HCT116 (cell line): ENCODE results near the gene ADGRG6. TPM values are rescaled to one million over a fixed set of nuclear protein-coding genes. Genes with fewer than 3 reads are reported as not detected.

Experiments used
- ATAC-seq: fragments of 200-7000 bp; cut with Tn5 transposase; 2 replicates; pipeline ENCODE4 v1.9.1; 2020; ENCODE audit warnings: mild to moderate bottlenecking, moderate library complexity
- BruUV-seq: library from RNA; stranded (reverse); fragments of 400-500 nt; replicated peaks from 2 replicates; lab custom pipeline; 2021; lab: Mats Ljungman, UMichigan
- CTCF ChIA-PET: fragments of 300-600 bp; sonication (Branson Sonifier 250); formaldehyde crosslinking; loops from one replicate; lab custom pipeline; 2021; ENCODE audit warnings: antibody characterized with exemption; lab: Charles Lee
- POLR2A ChIA-PET: fragments of 300-600, 350-600 bp; sonication (Branson Sonifier 250); formaldehyde crosslinking; loops from one replicate; lab custom pipeline; 2021; ENCODE audit warnings: antibody characterized with exemption; lab: Charles Lee
- RAD21 ChIA-PET, 2 experiments: fragments of 300-600 bp; sonication (Branson Sonifier 250); formaldehyde crosslinking; loops; one replicate each; lab custom pipeline; 2023; ENCODE audit warnings: low total read pairs in 2 of 2; ENCODE audit not compliant: uncharacterized antibody in 2 of 2, unreplicated experiment in 2 of 2, low non-redundant PET in 1 of 2; lab: Charles Lee
- DNase-seq: peaks from one replicate; pipeline ENCODE4 v3.0.0-alpha.2; 2010; ENCODE audit warnings: low read depth, low spot score
- H2AFZ ChIP-seq: fragments of 200-600 bp; shearing (Covaris generic), sonication (generic); 2 replicates; pipeline ENCODE4 v1.6.1; 2017; ENCODE audit warnings: low read depth, mixed run types, mixed read lengths, antibody characterized with exemption, low read length; ENCODE audit not compliant: poor library complexity, severe bottlenecking
- H3K27ac ChIP-seq: 2 replicates; pipeline ENCODE4 v1.5.1; 2012; ENCODE audit warnings: low read depth, low read length
- H3K27me3 ChIP-seq: fragments of 200-600 bp; sonication (generic); 2 replicates; pipeline ENCODE4 v1.6.1; 2016; ENCODE audit warnings: mixed run types, low read length, mixed read lengths; ENCODE audit not compliant: insufficient read depth
- H3K36me3 ChIP-seq, 2 experiments: fragments of 200-500 bp in 1 of 2; fragments of 200-600 bp in 1 of 2; sonication (Bioruptor generic) in 1 of 2; sonication (generic) in 1 of 2; 2 replicates each; pipeline versions ENCODE4 v1.5.1 to v1.6.1; 2014 to 2016; ENCODE audit warnings: low read length in 2 of 2, inconsistent platforms in 1 of 2, mixed read lengths in 1 of 2, mixed run types in 1 of 2; ENCODE audit not compliant: insufficient read depth in 2 of 2, control insufficient read depth in 1 of 2
- H3K4me1 ChIP-seq, 2 experiments: fragments of 200-600 bp in 1 of 2; sonication (generic) in 1 of 2; 2 replicates each; pipeline versions ENCODE4 v1.5.1 to v1.6.1; 2012 to 2017; ENCODE audit warnings: low read length in 2 of 2, inconsistent platforms in 1 of 2, mild to moderate bottlenecking in 1 of 2, mixed read lengths in 1 of 2, mixed run types in 1 of 2, moderate library complexity in 1 of 2; ENCODE audit not compliant: insufficient read depth in 2 of 2, control insufficient read depth in 1 of 2
- H3K4me2 ChIP-seq: fragments of 200-600 bp; sonication (generic); 2 replicates; pipeline ENCODE4 v1.6.1; 2017; ENCODE audit warnings: mixed run types, low read length, mixed read lengths
- H3K4me3 ChIP-seq, 2 experiments: fragments of 200-600 bp in 1 of 2; sonication (generic) in 1 of 2; replicated peaks in 1 of 2; 2 replicates each; pipeline ENCODE4 v1.5.1; 2011 to 2016; ENCODE audit warnings: low read length in 2 of 2, control low read depth in 1 of 2, low read depth in 1 of 2, mild to moderate bottlenecking in 1 of 2, mixed read lengths in 1 of 2, mixed run types in 1 of 2
- H3K79me2 ChIP-seq: fragments of 200-600 bp; sonication (generic); 2 replicates; pipeline ENCODE4 v1.6.1; 2017; ENCODE audit warnings: mild to moderate bottlenecking, mixed run types, low read length, moderate library complexity, mixed read lengths; ENCODE audit not compliant: insufficient read depth
- H3K9ac ChIP-seq: fragments of 200-600 bp; sonication (generic); 2 replicates; pipeline ENCODE4 v1.6.1; 2016; ENCODE audit warnings: low read length, mixed read lengths
- H3K9me2 ChIP-seq: fragments of 200-600 bp; sonication (generic), shearing (Covaris generic); 2 replicates; pipeline ENCODE4 v1.6.1; 2017; ENCODE audit warnings: mixed run types, mild to moderate bottlenecking, moderate library complexity; ENCODE audit not compliant: insufficient read depth
- H3K9me3 ChIP-seq, 2 experiments: fragments of 200-500 bp in 1 of 2; fragments of 200-600 bp in 1 of 2; sonication (Bioruptor generic) in 1 of 2; sonication (generic) in 1 of 2; 2 replicates each; pipeline ENCODE4 v1.6.1; 2014 to 2017; ENCODE audit warnings: low read length in 2 of 2, mixed read lengths in 2 of 2, inconsistent platforms in 1 of 2, low read depth in 1 of 2, mild to moderate bottlenecking in 1 of 2, mixed run types in 1 of 2, moderate library complexity in 1 of 2; ENCODE audit not compliant: control insufficient read depth in 1 of 2, insufficient read depth in 1 of 2
- H4K20me1 ChIP-seq: fragments of 200-600 bp; sonication (generic), shearing (Covaris generic); 2 replicates; pipeline ENCODE4 v1.6.1; 2017; ENCODE audit warnings: mixed run types, mild to moderate bottlenecking, moderate library complexity; ENCODE audit not compliant: insufficient read depth
- ATF3 ChIP-seq: IDR thresholded peaks from 2 replicates; pipeline ENCODE4 v1.6.1; 2012
- CBX3 ChIP-seq: IDR thresholded peaks from 2 replicates; pipeline ENCODE4 v1.6.1; 2012; ENCODE audit warnings: low read depth
- CEBPB ChIP-seq: IDR thresholded peaks from 2 replicates; pipeline ENCODE4 v1.6.1; 2012; ENCODE audit warnings: low read depth
- CTCF ChIP-seq, 3 experiments: fragments of 200-600 bp in 1 of 3; sonication (generic) in 1 of 3; IDR thresholded peaks in 2 of 3; conservative IDR thresholded peaks in 1 of 3; 2 replicates each; pipeline ENCODE4 v1.5.1; 2012 to 2017; ENCODE audit warnings: low read depth in 2 of 3, low read length in 2 of 3, antibody characterized with exemption in 1 of 3, borderline replicate concordance in 1 of 3, control low read depth in 1 of 3, mild to moderate bottlenecking in 1 of 3, mixed read lengths in 1 of 3, mixed run types in 1 of 3, moderate library complexity in 1 of 3; ENCODE audit not compliant: insufficient read depth in 1 of 3
- EGR1 ChIP-seq: IDR thresholded peaks from 2 replicates; pipeline ENCODE4 v1.6.1; 2012; ENCODE audit warnings: low read depth
- EZH2 ChIP-seq: fragments of 200-600 bp; sonication (generic); IDR thresholded peaks from 2 replicates; pipeline ENCODE4 v1.6.1; 2017; ENCODE audit warnings: antibody characterized with exemption, mixed run types
- EZH2phosphoT487 ChIP-seq: fragments of 200-600 bp; IDR thresholded peaks from 2 replicates; pipeline ENCODE4 v1.6.1; 2018; ENCODE audit warnings: antibody characterized with exemption, borderline replicate concordance
- FOSL1 ChIP-seq: IDR thresholded peaks from 2 replicates; pipeline ENCODE4 v1.6.1; 2012; ENCODE audit warnings: low read depth
- JUND ChIP-seq: IDR thresholded peaks from 2 replicates; pipeline ENCODE4 v1.6.1; 2012
- POLR2A ChIP-seq: IDR thresholded peaks from 2 replicates; pipeline ENCODE4 v1.7.0; 2011; ENCODE audit warnings: borderline replicate concordance; ENCODE audit not compliant: insufficient read depth, insufficient read length; ENCODE audit errors: extremely low read depth
- POLR2AphosphoS5 ChIP-seq: IDR thresholded peaks from 2 replicates; pipeline ENCODE4 v1.6.1; 2011; ENCODE audit warnings: mild to moderate bottlenecking, low read depth, low read length, moderate library complexity
- RAD21 ChIP-seq: IDR thresholded peaks from 2 replicates; pipeline ENCODE4 v1.6.1; 2012; ENCODE audit warnings: low read depth, mild to moderate bottlenecking
- SIN3A ChIP-seq: IDR thresholded peaks from 2 replicates; pipeline ENCODE4 v1.6.1; 2012; ENCODE audit warnings: low read depth
- SP1 ChIP-seq: IDR thresholded peaks from 2 replicates; pipeline ENCODE4 v1.6.1; 2012; ENCODE audit warnings: low read depth
- SRF ChIP-seq: IDR thresholded peaks from 2 replicates; pipeline ENCODE4 v1.6.1; 2012; ENCODE audit warnings: low read depth
- TCF7L2 ChIP-seq: IDR thresholded peaks from 2 replicates; pipeline ENCODE4 v1.7.0; 2011; ENCODE audit warnings: borderline replicate concordance, inconsistent platforms; ENCODE audit not compliant: insufficient read depth, insufficient read length; ENCODE audit errors: extremely low read depth
- YY1 ChIP-seq: IDR thresholded peaks from 2 replicates; pipeline ENCODE4 v1.6.1; 2011; ENCODE audit warnings: low read length, low read depth, moderate library complexity, mild to moderate bottlenecking; ENCODE audit not compliant: insufficient replicate concordance; ENCODE audit errors: extremely low read depth
- ZBTB33 ChIP-seq: IDR thresholded peaks from 2 replicates; pipeline ENCODE4 v1.6.1; 2011; ENCODE audit warnings: mild to moderate bottlenecking, low read length, moderate library complexity; ENCODE audit not compliant: insufficient replicate concordance; ENCODE audit errors: extremely low read depth
- ZFX ChIP-seq: fragments of 450-650 bp; IDR thresholded peaks from 2 replicates; pipeline ENCODE4 v1.6.1; 2017
- ZNF274 ChIP-seq: fragments of 200-500 bp; sonication (Bioruptor generic); IDR thresholded peaks from 2 replicates; pipeline ENCODE4 v1.6.1; 2014; ENCODE audit warnings: mild to moderate bottlenecking, low read depth, low read length, inconsistent platforms
- intact Hi-C: fragments of 100-400 bp; cut with micrococcal nuclease; formaldehyde crosslinking; loops from 2 replicates; pipeline ENCODE4 v1.10.0; 2022
- total RNA-seq: library from RNA; stranded (reverse); gene quantifications from one replicate; pipeline ENCODE4 v1.2.1, GENCODE V29; 2021; ENCODE audit not compliant: unreplicated experiment
- TF ChIP-seq, protein P1 (sequence below): IDR thresholded peaks from 2 replicates; pipeline ENCODE4 v1.6.1; 2012

ADGRG6 gene
- total RNA-seq, 1 experiment from 2014 or later: 67.9 TPM

DNA sequence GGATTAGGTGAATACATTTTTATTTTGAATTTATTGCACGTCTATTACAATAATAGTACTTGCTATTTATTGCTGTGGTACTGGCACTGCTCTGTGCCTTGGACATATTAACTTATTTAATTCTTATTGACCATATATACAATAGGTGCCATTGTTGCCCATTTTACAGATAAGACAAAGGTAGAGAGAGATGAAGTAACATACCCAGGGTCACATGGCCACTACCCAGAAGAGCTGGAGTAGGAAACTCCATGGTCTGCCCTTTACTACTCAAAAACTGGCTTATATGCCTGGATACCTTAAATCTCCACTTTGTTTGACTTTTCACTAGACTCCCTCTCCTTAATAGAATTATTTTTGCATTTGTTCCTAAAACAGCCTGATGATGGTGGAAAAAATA is 67.5 kb downstream of the ADGRG6 start (continued):
- no peak for TF ChIP-seq CBX3
- no peak for TF ChIP-seq ATF3

GRCh38 chr6:142372348-142372747 is 70.5 kb downstream of the ADGRG6 start:
- Histone ChIP-seq H3K79me2 (peaks cover 45% of the 10 kb centered on the region), H3K9me3 (no peaks in the 10 kb centered on the region), H2AFZ (no peak overlapping the region), H3K9ac (peak overlapping the region; percentile 52), H3K4me1 (peaks cover 62 to 64% of the 10 kb centered on the region in 2 experiments), H3K9me2 (no peaks in the 10 kb centered on the region), H3K27ac (peak overlapping the region; percentile 92), H3K4me2 (peak overlapping the region; percentile 66), H3K27me3 (no peaks in the 10 kb centered on the region), H4K20me1 (no peaks in the 10 kb centered on the region), H3K4me3 (peak overlapping the region in 1 of 2 experiments; percentile 14; a peak in 1 of 4 replicates), H3K36me3 (no peaks in the 10 kb centered on the region)
- peak; percentile 83 for TF ChIP-seq ATF3
- TF ChIP-seq EGR1: no peak
- no peak for TF ChIP-seq POLR2A
- peak; percentile 89 for TF ChIP-seq CBX3
- peak; percentile 63 for TF ChIP-seq CEBPB
- TF ChIP-seq YY1: peak; percentile 26
- peak; percentile 42; the same call in 1 of the 2 replicates for TF ChIP-seq POLR2AphosphoS5
- peak; percentile 79 for TF ChIP-seq SIN3A
- peak; percentile 89 for TF ChIP-seq JUND
- TF ChIP-seq EZH2: no peak
- TF ChIP-seq RAD21: peak; percentile 42; the same call in 1 of the 2 replicates
- no peak for TF ChIP-seq ZFX
- TF ChIP-seq TCF7L2: no peak
- peak; percentile 75 for TF ChIP-seq FOSL1
- no peak for TF ChIP-seq ZNF274
- TF ChIP-seq ZBTB33: no peak
- no peak for TF ChIP-seq CTCF (IDR thresholded peaks at IDR 0.05 in 2 of 3, conservative IDR thresholded peaks at IDR 0.05 in 1 of 3; ENCODE audit: borderline replicate concordance in 1 of 3, insufficient read depth in 1 of 3, low read depth in 2 of 3, low read length in 2 of 3)
- TF ChIP-seq, protein P1, sequence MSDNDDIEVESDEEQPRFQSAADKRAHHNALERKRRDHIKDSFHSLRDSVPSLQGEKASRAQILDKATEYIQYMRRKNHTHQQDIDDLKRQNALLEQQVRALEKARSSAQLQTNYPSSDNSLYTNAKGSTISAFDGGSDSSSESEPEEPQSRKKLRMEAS: peak; percentile 91
- TF ChIP-seq SP1: peak; percentile 87
- TF ChIP-seq EZH2phosphoT487: no peak
- peak; percentile 56; the same call in 1 of the 2 replicates for TF ChIP-seq SRF
- ChIA-PET POLR2A (no interaction called here), RAD21 (no interaction called here), CTCF (no interaction called here)
- intact Hi-C loops: no loop called here
- DNase-seq: peak; percentile 84
- ATAC-seq: peak; percentile 64
- BruUV-seq: no TSS peak
